Osteoblast (primary cell): ENCODE results near the gene CBX8. TPM values are rescaled to one million over a fixed set of nuclear protein-coding genes. Genes with fewer than 3 reads are reported as not detected.

Experiments
- DNase-seq: peaks from one replicate; pipeline ENCODE4 v3.0.0; 2011; ENCODE audit warnings: low spot score, mixed read lengths; ENCODE audit not compliant: insufficient read length; ENCODE audit errors: missing footprints
- H2AFZ ChIP-seq: 2 replicates; pipeline ENCODE4 v1.6.0; 2011; ENCODE audit warnings: mild to moderate bottlenecking, low read length
- H3K27ac ChIP-seq: 2 replicates; pipeline ENCODE4 v1.5.1; 2011; ENCODE audit warnings: mild to moderate bottlenecking, low read depth, low read length, moderate library complexity
- H3K27me3 ChIP-seq: 2 replicates; pipeline ENCODE4 v1.6.0; 2012; ENCODE audit warnings: mild to moderate bottlenecking, control low read depth, inconsistent platforms, low read length, moderate library complexity; ENCODE audit not compliant: insufficient read depth
- H3K36me3 ChIP-seq: 2 replicates; pipeline ENCODE4 v1.5.1; 2011; ENCODE audit warnings: mild to moderate bottlenecking, low read length, control low read depth, moderate library complexity; ENCODE audit not compliant: insufficient read depth
- H3K4me1 ChIP-seq: 2 replicates; pipeline ENCODE4 v1.5.1; 2011; ENCODE audit warnings: mild to moderate bottlenecking, low read length, control low read depth, moderate library complexity; ENCODE audit not compliant: insufficient read depth
- H3K4me2 ChIP-seq: 2 replicates; pipeline ENCODE4 v1.6.0; 2011; ENCODE audit warnings: mild to moderate bottlenecking, low read length; ENCODE audit not compliant: insufficient read depth
- H3K4me3 ChIP-seq: fragments of 200-600 bp; sonication (generic); 3 replicates; pipeline ENCODE4 v1.5.1; 2012; ENCODE audit warnings: mild to moderate bottlenecking, low read length, inconsistent platforms; ENCODE audit not compliant: insufficient read depth
- H3K79me2 ChIP-seq: 2 replicates; pipeline ENCODE4 v1.6.0; 2012; ENCODE audit warnings: mild to moderate bottlenecking, low read length, control low read depth, inconsistent platforms; ENCODE audit not compliant: insufficient read depth
- H3K9me3 ChIP-seq: 2 replicates; pipeline ENCODE4 v1.5.1; 2011; ENCODE audit warnings: low read depth, low read length, control low read depth
- H4K20me1 ChIP-seq: 2 replicates; pipeline ENCODE4 v1.6.0; 2012; ENCODE audit warnings: mild to moderate bottlenecking, low read length, control low read depth; ENCODE audit not compliant: insufficient read depth
- total RNA-seq: library from RNA; depleted of rRNA; stranded (reverse); fragments of >200 nt; gene quantifications from 2 replicates; pipeline ENCODE4 v1.2.3, GENCODE V29; 2012
- TF ChIP-seq, protein P1 (sequence below): IDR thresholded peaks from 2 replicates; pipeline ENCODE4 v1.5.1; 2011; ENCODE audit warnings: mild to moderate bottlenecking, low read depth, low read length, moderate library complexity; ENCODE audit errors: extremely low read depth

Gene CBX8
- total RNA-seq, 1 donor: 3.3 TPM

DNA sequence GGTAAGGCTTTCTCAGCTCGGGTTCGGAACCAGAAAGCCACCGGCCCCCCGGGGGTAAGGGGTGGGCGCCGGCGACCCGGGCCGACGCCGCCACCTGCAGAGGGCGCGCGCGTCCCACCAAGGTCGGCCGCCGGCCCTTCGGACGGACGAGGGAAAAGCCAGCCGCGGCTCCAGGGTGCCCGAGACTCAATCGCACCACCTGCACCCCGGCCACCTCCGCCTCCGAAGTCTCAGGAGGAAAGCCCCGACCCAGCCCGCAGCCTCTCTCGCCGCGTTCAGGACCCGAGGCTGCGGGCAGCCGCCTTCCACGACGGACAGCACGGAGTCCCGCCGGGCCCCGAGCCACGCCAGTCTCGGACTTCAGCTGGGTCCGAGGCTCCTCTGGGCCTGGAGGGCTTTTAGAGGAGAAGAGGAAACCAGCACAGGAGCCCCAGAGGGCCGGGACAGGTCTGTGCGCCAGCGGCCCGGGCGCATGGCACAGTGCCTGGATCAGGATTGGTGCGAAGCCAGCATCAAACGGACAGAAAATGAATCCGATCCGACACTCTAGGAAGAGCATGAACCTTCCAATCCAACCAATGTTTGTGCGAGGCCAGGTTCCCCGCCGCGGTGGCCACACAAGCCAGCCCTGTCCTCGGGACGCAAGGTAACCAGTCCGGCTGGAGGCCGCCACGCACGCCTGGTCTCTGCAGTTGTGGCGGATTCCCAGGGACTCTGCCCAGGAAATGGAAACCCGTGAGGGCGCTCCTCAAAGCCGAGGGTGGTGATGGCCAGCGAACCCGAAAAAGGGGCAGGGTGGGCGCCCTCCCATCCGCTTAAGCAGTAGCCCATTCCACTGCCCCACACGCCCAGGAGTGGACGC lies 6.7 kb downstream of the CBX8 start:
- H3K4me3 ChIP-seq: peak overlapping the region; percentile 10
- H3K36me3 ChIP-seq: no peaks in the 10 kb centered on the region
- H3K4me2 ChIP-seq: peak overlapping the region; percentile 15
- no peak overlapping the region for H2AFZ ChIP-seq
- no peaks in the 10 kb centered on the region for H3K79me2 ChIP-seq
- H3K4me1 ChIP-seq: no peaks in the 10 kb centered on the region
- H3K27ac ChIP-seq: no peak overlapping the region
- peaks cover 49% of the 10 kb centered on the region for H3K27me3 ChIP-seq
- H3K9me3 ChIP-seq: no peaks in the 10 kb centered on the region
- TF ChIP-seq, protein P1, sequence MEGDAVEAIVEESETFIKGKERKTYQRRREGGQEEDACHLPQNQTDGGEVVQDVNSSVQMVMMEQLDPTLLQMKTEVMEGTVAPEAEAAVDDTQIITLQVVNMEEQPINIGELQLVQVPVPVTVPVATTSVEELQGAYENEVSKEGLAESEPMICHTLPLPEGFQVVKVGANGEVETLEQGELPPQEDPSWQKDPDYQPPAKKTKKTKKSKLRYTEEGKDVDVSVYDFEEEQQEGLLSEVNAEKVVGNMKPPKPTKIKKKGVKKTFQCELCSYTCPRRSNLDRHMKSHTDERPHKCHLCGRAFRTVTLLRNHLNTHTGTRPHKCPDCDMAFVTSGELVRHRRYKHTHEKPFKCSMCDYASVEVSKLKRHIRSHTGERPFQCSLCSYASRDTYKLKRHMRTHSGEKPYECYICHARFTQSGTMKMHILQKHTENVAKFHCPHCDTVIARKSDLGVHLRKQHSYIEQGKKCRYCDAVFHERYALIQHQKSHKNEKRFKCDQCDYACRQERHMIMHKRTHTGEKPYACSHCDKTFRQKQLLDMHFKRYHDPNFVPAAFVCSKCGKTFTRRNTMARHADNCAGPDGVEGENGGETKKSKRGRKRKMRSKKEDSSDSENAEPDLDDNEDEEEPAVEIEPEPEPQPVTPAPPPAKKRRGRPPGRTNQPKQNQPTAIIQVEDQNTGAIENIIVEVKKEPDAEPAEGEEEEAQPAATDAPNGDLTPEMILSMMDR: peak; percentile 51
- no peaks in the 10 kb centered on the region for H4K20me1 ChIP-seq
- peak; percentile 98 for DNase-seq

- Histone ChIP-seq H3K36me3 (no peaks in the 10 kb centered on the region), H2AFZ (no peak overlapping the region), H3K4me1 (no peaks in the 10 kb centered on the region), H3K9me3 (no peaks in the 10 kb centered on the region), H3K4me2 (no peak overlapping the region), H3K79me2 (no peaks in the 10 kb centered on the region), H4K20me1 (no peaks in the 10 kb centered on the region), H3K27me3 (peaks cover 49% of the 10 kb centered on the region), H3K27ac (no peak overlapping the region), H3K4me3 (no peak overlapping the region)
- peak; percentile 73 for DNase-seq
- TF ChIP-seq, protein P1: no peak
Measured at GRCh38 chr17:79788989-79789942, 7.6 kb downstream of the CBX8 start.

- no peak overlapping the region for H3K27ac ChIP-seq
- no peaks in the 10 kb centered on the region for H3K36me3 ChIP-seq
- H3K4me1 ChIP-seq: no peaks in the 10 kb centered on the region
- H3K9me3 ChIP-seq: no peaks in the 10 kb centered on the region
- no peak overlapping the region for H2AFZ ChIP-seq
- no peaks in the 10 kb centered on the region for H3K79me2 ChIP-seq
- no peak overlapping the region for H3K4me2 ChIP-seq
- H4K20me1 ChIP-seq: no peaks in the 10 kb centered on the region
- H3K27me3 ChIP-seq: peaks cover 49% of the 10 kb centered on the region
- peak; percentile 80 for DNase-seq
- no peak overlapping the region for H3K4me3 ChIP-seq
- TF ChIP-seq, protein P1: no peak
Measured at GRCh38 chr17:79788455-79788854, 8.4 kb downstream of the CBX8 start.
